HUDEP-2 (cell line): Measurements from ENCODE around the gene RNASE3.
A peak's percentile ranks its signal among the peaks of the same experiment; 100 is the strongest.
"Not testable (repeated sequence)": the region's sequence is repeated elsewhere in the genome, so short reads cannot be mapped to it uniquely, and the experiment has no call there.

ENCODE experiments used
- DNase-seq, 76 experiments: peaks; one replicate each; lab custom pipeline; 2025; ENCODE audit not compliant: unreplicated experiment in 76 of 76; lab: John Stamatoyannopoulos, UW

RNASE3 gene

DNA sequence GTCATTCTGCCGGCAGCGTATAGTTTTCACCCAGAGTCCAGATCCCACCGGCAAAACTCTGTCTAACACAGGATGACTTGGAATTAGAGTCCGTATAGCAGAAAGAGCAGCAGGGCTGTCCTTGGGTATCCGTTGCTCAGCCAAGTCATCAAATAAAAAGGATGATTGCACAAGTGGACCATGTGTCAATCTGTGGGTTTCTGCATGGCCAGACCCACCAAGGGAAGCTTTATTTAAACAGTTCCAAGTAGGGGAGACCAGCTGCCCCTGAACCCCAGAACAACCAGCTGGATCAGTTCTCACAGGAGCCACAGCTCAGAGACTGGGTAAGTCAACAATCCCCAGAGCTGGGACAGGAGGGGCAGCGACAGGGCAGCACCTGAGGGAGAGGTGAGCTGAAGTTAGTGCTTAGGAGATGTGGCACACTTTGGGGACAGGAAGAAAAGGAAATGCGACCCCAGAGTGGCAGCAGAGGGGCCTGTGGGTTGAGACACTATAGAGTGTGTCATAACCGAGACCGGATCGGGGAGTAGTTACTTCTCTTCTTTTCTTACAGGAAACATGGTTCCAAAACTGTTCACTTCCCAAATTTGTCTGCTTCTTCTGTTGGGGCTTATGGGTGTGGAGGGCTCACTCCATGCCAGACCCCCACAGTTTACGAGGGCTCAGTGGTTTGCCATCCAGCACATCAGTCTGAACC is at the start of gene RNASE3:
TSS of gene RNASE3 (plus strand) at position 260 of the 700 bp plus-strand sequence. CDS start at position 562, 302 bp downstream.
- DNase-seq, result not testable (repeated sequence)

DNA sequence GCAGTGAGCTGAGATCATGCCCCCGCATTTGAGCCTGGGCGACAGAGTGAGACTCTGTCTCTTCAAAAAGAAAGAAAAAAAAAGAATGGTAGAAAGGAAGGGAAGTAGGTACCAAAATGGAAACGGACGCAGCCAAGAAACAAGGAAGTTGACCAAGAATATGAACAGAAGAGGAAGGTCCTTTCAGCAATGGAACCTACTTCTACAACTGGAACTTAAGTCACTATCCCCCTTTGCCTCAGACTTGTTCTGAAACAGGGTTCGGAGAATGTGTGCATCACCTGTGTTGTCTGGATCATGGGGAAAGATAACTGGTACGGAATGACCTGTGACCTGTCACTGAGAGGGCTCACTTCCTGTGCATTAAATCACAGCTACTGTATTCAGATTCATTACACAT is 44.6 kb upstream of the RNASE3 start:
- DNase-seq, result no peak

DNA sequence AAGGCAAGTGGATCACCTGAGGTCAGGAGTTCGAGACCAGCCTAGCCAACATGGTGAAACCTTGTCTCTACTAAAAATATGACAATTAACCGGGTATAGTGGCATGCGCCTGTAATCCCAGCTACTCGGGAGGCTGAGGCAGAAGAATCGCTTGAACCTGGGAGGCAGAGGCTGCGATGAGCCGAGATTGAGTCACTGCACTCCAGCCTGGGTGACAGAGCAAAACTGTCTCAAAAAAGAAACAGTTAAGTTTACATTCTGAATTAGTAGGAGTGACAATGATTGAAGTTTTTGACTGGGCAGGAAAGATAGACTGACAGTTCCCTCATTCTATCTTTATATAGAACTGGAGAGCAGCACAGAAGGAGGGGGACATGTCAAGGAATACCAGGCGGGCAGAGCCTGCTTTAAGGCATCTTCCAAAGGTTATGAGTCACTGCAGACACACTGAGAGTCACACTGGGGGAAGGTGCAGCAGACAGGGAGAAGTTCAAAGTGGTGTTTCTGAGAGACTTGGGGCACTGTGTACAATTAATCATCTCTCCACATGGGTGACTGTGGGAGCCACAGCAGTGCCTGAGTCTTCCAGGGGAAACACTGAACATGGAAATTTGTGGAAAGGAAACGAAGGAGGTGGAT is 42.8 kb upstream of the RNASE3 start:
- no peak for DNase-seq

DNA sequence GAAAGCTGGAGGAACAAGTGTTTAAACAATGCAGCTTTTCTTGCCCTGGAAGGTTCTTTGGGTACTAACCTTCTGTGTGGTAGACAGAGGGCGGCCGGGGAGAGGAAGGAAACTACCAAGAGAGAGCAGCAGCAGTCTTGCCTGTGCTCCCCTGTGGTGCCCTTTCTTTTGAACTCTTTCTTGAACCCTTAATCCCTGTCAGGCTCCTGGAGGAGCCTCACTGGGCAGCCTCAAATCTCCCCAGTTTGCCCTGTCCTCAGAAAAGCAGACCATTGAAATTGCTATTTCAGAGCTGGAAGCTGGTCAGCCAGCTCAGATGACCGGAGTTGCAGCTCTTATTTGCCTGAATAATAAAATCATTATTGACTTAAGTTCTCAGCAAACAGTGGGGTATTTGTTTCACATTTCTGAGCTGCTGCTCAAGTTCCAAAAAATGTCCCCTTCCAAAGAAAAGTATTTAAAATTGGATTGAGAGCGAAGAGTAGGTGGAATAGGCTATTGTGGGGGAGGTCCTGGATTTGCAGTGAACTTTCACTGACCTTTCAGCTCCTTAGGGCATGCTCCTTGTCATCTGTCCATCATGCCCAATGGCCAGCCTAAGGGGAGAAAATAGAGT is 42.1 kb upstream of the RNASE3 start:
- no peak for DNase-seq

DNA sequence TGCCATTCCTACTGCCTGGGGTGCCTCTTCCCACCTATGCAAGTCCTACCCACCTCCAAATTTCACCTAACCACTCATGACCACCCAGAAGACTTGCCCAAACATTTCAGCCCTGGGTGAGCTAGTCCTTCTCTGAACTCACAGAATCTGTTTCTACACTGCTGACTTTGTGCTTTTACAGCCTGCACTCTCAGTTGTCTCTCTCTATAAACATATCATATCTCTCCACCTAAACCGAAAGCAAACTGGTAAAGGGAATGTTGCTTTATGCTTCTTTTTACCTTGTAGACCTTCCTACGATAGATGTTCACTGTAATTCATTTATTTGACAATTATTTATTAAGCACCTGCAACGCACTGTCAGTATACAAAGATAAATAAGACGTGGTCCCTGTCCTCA is 38.1 kb upstream of the RNASE3 start:
- DNase-seq, result no peak

DNA sequence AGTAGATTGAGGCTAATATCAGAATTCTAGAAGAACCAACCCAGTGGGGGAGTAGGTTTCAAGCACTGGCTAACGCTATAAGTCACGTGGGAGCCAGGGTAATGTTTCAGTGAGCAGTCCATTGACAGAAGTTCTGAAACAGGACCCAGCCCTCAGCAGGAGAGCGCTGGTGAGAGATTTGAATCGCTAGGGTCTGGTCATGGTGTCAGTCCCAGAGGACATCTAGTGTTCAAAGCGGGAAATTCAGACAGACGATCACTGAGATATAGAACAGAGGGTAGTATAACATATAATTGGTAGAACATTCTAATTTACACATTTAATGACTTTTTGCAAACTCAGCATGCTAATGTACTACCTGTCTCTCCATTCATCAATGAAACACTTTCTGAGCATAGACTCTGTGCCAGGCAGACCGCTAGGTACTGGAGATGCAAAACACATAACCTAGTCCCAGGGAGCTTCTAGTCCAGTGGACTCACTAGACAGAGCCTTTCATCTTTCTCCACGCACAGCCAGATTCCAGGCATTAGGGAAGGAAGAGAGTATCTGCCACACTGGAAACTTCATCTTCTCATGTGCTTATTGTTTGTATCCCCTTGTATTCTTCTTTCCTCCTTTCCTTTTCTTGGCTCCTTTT is 35.4 kb upstream of the RNASE3 start:
- DNase-seq, result peak in 73 of 76 experiments; percentile 17 to 86 (median 65)

DNA sequence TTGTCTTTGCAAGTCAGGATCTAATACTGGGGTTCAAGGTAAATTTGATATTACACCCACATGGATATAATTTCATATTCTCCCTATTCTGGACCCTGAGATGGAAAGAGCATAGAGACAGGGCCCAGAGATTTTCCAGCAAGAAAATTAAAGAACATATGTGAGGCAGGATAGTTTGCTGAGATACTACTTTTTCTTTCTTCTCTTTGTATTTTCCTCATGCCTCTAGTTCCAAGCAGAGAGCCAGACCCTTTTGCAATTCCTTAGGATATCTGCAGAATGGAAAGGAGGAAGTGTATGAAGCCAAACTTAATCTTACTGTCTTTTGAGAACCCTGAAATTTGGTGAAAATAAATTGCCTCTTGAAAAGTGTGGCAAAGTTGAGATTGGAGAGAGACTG is 34.0 kb upstream of the RNASE3 start:
- DNase-seq, result no peak

DNA sequence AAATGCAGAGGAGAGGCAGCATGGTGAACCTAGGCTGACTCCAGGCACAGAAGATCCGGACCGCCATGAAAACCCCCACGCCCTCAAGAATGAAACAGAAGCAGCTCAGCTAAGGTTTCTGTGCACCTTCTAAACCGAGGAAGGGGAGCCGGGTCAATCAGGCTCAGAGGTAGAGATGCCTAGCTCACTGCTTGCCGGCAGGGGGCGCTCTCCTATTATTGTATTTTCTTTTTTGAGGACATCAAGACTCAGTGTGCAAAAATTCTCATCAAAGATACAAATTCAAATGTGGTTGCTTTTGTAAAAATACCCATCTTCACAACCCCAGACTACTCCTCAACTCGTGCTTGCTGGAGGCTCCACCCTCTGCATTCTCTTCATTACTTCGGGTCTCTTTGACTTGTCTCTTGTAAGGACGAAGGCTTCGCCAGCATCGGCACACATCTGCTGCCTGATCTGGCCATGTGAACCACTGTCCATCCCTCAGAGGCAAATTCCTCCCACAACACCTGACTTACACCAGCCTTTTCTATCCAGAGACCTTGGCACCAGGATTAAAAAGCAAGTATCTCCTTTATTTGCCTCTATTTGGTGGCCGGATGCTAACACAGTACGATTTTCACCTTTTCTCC is 33.4 kb upstream of the RNASE3 start:
- peak in 59 of 76 experiments; percentile 5 to 67 (median 44) for DNase-seq

DNA sequence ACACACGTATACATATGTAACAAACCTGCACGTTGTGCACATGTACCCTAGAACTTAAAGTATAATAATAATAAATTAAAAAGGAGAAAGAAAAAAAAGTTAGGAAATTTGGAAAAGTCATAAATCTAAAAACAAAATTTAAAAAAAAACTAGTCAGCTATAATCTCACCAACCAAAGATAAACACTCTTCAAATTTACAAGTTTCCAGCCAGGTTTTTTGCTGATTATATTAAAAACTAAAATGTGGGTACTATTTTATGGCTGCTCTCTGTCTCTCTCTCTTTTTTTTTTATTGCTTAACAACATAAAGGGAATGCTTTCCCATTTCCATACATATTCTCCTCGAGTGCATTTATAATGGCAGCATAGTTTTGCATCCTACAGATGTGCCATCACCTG is 25.0 kb upstream of the RNASE3 start:
- no peak for DNase-seq

DNA sequence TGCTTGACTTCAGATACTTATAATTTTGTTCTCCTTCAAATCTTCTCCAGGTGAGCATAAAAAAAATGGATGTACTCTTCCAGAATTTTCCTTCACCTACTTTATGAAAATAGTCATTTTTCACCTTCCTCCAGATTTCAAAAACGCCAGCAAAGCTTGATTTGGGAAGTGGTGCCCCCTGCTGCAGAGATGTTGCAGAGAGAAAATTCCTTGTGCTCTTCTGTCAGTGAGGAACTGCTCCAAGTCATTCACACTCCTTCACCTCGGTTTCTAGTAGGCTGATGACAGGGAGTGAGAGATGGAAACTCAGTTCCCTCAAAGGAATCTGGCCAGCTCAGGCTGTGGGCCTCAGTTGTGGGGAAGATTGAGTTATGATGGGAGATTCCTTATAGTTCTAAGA is 24.2 kb upstream of the RNASE3 start:
- peak in 7 of 76 experiments; percentile 2 to 14 (median 7) for DNase-seq

DNA sequence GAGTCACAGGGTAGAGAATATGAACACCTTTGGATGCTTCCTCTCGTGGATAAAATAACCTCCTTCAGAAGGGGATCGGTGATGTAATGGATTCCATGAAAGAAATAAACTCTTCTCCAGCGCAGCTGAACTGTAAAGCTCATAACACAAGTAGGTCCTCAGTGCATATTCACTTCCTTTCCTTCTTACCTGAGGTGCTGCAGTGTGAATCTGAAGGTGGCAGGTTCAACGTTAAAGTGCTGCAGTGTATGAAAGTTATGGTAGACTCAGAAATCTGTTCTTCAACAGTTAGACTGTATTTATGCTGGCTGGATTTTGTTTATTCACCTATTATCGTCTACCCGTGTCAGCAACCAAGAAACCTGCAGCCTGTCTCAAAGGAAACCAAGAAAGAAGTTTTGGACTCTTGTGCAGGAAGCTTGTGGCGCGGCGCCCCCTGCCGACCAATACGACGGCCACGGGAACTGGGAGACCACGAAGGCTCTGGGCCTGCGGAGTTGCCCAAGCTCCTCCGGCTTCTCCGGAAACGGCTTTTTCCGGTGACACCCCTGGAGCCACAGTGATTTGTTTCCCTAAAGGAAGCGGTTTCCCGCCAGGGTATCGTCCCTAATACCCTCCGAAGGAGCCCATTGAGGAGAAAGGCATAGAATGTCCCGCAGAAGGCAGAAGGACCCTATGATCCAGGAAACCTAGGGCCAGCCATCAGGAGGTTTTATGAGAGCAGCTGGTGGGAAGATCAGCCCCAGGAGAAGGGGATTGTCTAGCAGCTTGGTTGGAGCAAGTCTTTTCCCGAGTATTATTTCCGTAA is 17.6 kb upstream of the RNASE3 start:
- DNase-seq, result peak in 71 of 76 experiments; percentile 3 to 79 (median 58)

DNA sequence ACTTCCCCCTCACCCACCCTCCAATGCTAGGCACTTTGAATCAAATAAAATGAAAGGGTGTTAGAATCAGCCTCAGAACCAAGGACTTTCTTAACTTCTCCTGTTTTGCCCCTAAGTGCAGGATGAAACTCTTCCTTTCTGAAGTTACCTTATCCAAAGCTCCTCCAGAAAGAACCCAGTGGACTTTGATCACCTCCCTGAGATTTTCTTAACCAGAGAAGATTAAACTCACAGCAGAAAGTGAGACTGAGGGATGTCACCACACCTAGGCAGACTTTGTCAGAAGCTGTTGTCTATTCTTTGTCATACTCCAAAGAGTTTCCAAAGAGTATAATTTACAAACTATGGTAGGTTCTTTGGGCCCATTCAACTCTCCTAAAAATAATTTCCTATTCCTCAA is 14.2 kb upstream of the RNASE3 start:
- no peak for DNase-seq

DNA sequence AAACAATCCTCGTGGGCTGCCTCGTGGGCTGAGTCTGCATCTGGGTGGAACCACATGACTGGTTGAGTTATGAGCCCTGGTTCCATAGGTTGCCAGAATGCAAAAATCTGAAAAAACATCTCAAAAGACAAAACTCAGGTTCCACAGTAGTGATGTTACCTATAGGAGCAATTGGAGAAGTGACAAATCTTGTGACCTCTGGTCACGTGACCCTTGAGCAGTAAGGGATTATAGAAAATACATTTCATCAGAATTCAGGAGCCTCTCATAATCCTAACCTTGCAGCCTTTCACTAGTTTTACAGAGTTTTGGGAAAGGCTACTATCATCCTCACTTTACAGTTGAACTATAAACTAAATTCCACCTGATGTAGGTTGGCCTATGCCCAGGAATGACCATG is 12.5 kb upstream of the RNASE3 start:
- no peak for DNase-seq

DNA sequence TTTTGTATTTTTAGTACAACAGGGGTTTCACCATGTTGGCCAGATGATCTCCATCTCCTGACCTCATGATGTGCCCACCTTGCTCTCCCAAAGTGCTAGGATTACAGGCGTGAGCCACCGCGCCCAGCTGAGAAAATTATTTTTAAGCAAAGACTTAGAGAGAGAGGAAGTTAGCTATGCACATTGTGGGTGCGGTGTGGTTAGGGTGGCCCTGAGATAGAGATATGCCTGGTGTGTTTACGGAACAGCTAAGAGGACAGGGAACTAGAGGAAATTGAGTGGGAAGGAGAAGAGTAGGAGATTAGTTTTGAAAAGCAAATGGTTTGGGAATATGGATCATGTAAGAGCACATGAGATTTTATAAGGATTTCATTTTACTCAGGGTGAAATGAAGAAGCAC is 10.0 kb upstream of the RNASE3 start:
- peak in 1 of 76 experiments; percentile 1 for DNase-seq

DNA sequence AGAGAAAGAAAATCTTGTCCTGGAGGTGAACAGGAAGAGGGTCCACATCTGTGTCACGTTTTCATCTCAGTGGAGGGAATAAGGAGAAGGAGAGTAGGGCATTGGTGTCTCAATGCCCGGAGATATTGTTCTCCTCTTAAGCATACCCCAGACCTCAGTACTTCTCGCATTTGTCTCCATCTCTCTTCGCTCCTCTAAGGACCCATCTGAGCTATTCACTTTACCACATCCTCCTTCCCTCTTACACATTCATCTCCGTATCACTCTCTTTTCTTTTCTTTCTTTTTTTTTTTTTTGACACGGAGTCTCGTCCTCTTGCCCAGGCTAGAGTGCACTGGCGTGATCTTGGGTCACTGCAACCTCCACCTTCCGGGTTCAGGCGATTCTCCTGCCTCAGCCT is 8.4 kb upstream of the RNASE3 start:
- not testable (repeated sequence) for DNase-seq

DNA sequence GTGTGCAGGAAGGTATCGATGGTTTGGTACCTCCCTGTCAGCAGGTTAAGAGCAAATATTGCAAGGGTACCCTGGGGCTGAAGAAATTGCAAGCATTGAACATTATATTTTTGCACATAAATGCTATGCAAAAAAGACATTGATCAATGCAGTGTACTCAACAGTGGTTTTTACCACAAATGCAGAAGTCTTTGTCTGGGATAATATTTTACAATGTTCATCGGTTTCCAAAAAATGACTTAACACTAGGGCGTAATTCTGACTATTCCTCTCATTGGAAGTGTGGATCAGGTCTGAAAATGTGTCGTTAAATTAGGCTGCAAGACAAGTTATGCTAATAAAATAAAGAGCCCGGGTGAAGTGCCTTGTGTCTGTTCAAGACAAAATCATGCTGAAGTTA is 2.8 kb upstream of the RNASE3 start:
- DNase-seq, result not testable (repeated sequence)

DNA sequence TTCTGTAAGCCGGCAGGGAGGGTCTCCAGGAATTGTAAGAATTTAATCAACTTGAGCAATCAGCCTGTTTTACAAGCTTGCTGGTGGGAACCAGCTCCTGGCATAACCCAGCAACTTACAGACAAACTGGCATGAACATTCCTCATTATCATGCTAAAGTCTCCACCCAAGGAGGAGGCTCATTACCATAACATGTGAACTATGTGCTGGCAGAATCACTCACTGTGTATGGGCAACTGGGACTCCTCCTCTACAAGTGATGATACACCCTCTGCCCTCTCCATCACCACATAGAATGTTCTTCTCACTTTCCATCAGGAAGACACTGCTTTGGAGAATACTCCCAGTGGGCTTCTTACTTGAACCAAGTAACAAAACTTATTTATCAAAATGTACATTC is 4.1 kb downstream of the RNASE3 start:
- not testable (repeated sequence) for DNase-seq

DNA sequence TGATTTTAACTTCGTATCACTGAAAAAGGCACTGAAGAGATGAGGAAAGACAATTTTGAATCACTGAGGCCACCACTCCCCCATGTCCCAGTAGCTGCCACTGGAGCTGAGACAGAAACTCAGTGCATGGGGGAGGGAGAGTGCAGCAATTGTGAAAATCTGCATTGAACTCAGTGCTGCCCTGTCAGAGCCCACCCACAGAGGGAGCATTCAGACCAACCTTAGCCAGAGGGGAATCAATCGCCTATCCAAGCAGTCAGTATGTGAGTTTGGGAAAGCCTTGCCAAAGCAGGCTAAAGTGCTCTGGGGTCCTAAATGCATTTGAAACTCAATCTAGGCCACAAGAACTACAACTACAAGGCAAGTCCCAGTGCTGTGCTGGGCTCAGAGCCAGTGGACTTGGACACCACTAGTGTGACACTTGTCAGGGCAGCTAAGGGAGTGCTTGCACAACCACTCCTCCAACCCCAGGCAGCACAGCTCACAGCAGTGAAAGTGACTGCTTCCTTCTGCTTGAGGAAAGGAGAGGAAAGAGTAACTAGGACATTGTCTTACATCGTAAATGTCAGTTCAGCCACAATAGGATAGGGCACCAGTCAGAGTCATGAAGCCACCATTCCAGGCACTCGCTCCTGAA is 13.3 kb downstream of the RNASE3 start:
- DNase-seq, result no peak

DNA sequence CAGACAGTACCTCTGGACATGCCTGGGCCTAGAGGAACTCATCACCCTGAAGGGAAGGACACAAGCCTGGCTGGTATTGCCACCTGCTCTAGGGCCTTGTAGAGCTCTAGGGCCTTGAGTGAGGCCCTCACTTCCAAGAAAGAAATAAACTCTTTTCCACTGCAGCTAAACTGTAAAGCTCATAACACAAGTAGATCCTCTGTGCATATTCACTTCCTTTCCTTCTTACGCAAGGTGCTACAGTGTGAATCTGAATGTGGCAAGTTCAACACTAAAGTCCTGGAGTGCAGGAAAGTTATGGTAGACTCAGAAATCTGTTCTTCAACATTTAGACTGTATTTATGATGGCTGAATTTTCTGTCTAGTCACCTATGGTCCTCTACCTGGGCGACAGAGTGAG is 14.5 kb downstream of the RNASE3 start:
- no peak for DNase-seq

DNA sequence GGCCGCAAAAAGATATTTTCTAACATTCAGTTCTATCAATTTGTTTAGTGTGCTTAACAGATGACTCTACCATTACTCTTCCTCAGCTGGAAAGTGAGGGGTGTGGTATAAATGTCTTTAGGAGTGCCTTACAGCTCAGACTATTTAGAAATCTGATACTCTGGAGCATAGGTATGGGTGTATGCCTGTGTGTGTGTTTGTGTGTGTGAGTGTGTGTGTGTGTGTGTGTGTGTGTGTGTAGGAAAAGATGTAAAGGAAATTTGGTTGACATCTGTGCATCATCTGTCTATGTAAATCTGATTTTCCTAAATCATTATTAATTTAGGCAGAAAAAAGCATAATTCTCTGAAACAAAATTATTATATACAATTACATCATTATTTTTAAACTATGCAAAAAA is 16.0 kb downstream of the RNASE3 start:
- no peak for DNase-seq
